K562 (cell line): Measurements from ENCODE around the gene LRPAP1. TPM values are rescaled to one million over a fixed set of nuclear protein-coding genes. Genes with fewer than 3 reads are reported as not detected.

ENCODE experiments used
- ATAC-seq: fragments of 200-7000 bp; cut with Tn5 transposase; 3 replicates; pipeline ENCODE4 v1.9.1; 2020; ENCODE audit warnings: moderate library complexity
- BruUV-seq: library from RNA; stranded (reverse); fragments of 400-500 nt; replicated peaks from 2 replicates; lab custom pipeline; 2021; lab: Mats Ljungman, UMichigan
- CTCF ChIA-PET: fragments of 300-600 bp; formaldehyde crosslinking; extraction: SDS; loops from one replicate; lab custom pipeline; 2021; ENCODE audit warnings: low intra/inter-chr PET ratio; lab: Yijun Ruan, JAX
- POLR2A ChIA-PET: fragments of 300-600, 350-650 bp; sonication (Branson Sonifier 250); formaldehyde crosslinking; extraction: SDS; loops from one replicate; lab custom pipeline; 2021; ENCODE audit warnings: antibody characterized with exemption, inconsistent platforms; lab: Yijun Ruan, JAX
- DNase-seq, 4 experiments: peaks; one replicate each; pipeline versions ENCODE4 v3.0.0 to v3.0.0-alpha.2; 2011 to 2018; ENCODE audit warnings: low spot score in 3 of 4, mixed read lengths in 3 of 4; ENCODE audit errors: extremely low read depth in 1 of 4
- FAIRE-seq: peaks from 2 replicates; lab custom pipeline; 2011; peaks lifted over from hg19 to GRCh38; lab: Jason Lieb, UNC
- H2AFZ ChIP-seq: 2 replicates; pipeline ENCODE4 v1.6.0; 2011; ENCODE audit warnings: low read depth, low read length, control low read depth, inconsistent platforms
- H3K27ac ChIP-seq: fragments of 200-600 bp; 3 replicates; pipeline ENCODE4 v1.8.0; 2011; ENCODE audit warnings: low read depth, mild to moderate bottlenecking, control low read depth, inconsistent platforms, low read length, moderate library complexity, mixed read lengths; ENCODE audit errors: extremely low read depth
- H3K27me3 ChIP-seq, 2 experiments: fragments of 300-600 bp in 1 of 2; 2 replicates in 1 of 2; 3 replicates in 1 of 2; pipeline versions ENCODE4 v1.6.0 to v1.8.0; 2011; ENCODE audit warnings: inconsistent platforms in 2 of 2, low read length in 2 of 2, mild to moderate bottlenecking in 1 of 2, mixed read lengths in 1 of 2, moderate library complexity in 1 of 2; ENCODE audit not compliant: control insufficient read depth in 2 of 2, insufficient read depth in 2 of 2
- H3K36me3 ChIP-seq: fragments of 300-600 bp; 3 replicates; pipeline ENCODE4 v1.8.0; 2011; ENCODE audit warnings: mild to moderate bottlenecking, low read length, inconsistent platforms; ENCODE audit not compliant: control insufficient read depth, insufficient read depth
- H3K4me1 ChIP-seq, 2 experiments: fragments of 200-600 bp in 1 of 2; replicated peaks in 1 of 2; 2 replicates in 1 of 2; 3 replicates in 1 of 2; pipeline versions ENCODE4 v1.5.1 to v1.8.0; 2011; ENCODE audit warnings: inconsistent platforms in 2 of 2, low read length in 2 of 2, mild to moderate bottlenecking in 1 of 2, mixed read lengths in 1 of 2, moderate library complexity in 1 of 2; ENCODE audit not compliant: control insufficient read depth in 2 of 2, insufficient read depth in 2 of 2
- H3K4me2 ChIP-seq: 2 replicates; pipeline ENCODE4 v1.6.1; 2011; ENCODE audit warnings: low read length, control low read depth, inconsistent platforms, mixed read lengths; ENCODE audit not compliant: insufficient read depth
- H3K4me3 ChIP-seq: fragments of 200-600 bp; sonication (generic), shearing (Covaris generic); 2 replicates; pipeline ENCODE4 v1.5.1; 2016; ENCODE audit warnings: control low read depth, inconsistent platforms
- H3K79me2 ChIP-seq: fragments of 200-600 bp; 3 replicates; pipeline ENCODE4 v1.8.0; 2011; ENCODE audit warnings: low read length, inconsistent platforms; ENCODE audit not compliant: control insufficient read depth, insufficient read depth
- H3K9ac ChIP-seq, 2 experiments: 2 replicates each; pipeline versions ENCODE4 v1.6.0 to v1.6.1; 2011; ENCODE audit warnings: low read depth in 2 of 2, low read length in 2 of 2, control low read depth in 1 of 2, inconsistent platforms in 1 of 2, mild to moderate bottlenecking in 1 of 2, mixed read lengths in 1 of 2; ENCODE audit not compliant: insufficient read depth in 1 of 2
- H3K9me1 ChIP-seq: one replicate; pipeline ENCODE4 v1.6.0; 2011; ENCODE audit warnings: inconsistent platforms, mild to moderate bottlenecking, low read length, moderate library complexity; ENCODE audit not compliant: control insufficient read depth, insufficient read depth
- H3K9me3 ChIP-seq: replicated peaks from 2 replicates; pipeline ENCODE4 v1.5.1; 2011; ENCODE audit warnings: low read depth, low read length, inconsistent platforms; ENCODE audit not compliant: control insufficient read depth, insufficient read depth
- H4K20me1 ChIP-seq: replicated peaks from 2 replicates; pipeline ENCODE4 v1.6.1; 2011; ENCODE audit warnings: low read length, inconsistent platforms, mixed read lengths; ENCODE audit not compliant: control insufficient read depth, insufficient read depth
- AFF4 ChIP-seq: sonication (generic); formaldehyde crosslinking; IDR thresholded peaks from 2 replicates; pipeline ENCODE4 v1.8.0; 2023; ENCODE audit warnings: mild to moderate bottlenecking, missing genetic modification reagents
- BCL6 ChIP-seq: fragments of 250-450 bp; sonication (Bioruptor Pico); IDR thresholded peaks from 2 replicates; pipeline ENCODE4 v1.4.0; 2020
- CBX5 ChIP-seq: IDR thresholded peaks from 2 replicates; pipeline ENCODE4 v1.6.1; 2014; ENCODE audit warnings: low read depth, borderline replicate concordance
- ETS2 ChIP-seq: IDR thresholded peaks from 2 replicates; pipeline ENCODE4 v1.6.1; 2016; ENCODE audit warnings: borderline replicate concordance, missing genetic modification characterization, mild to moderate bottlenecking, moderate library complexity, missing compliant biosample characterization; ENCODE audit not compliant: poor library complexity, severe bottlenecking
- ETV5 ChIP-seq: sonication (generic); formaldehyde crosslinking; IDR thresholded peaks from 2 replicates; pipeline ENCODE4 v1.4.0; 2020; ENCODE audit warnings: low read depth, mild to moderate bottlenecking, missing genetic modification reagents
- FOXM1 ChIP-seq, 2 experiments: fragments of 450-650 bp in 1 of 2; sonication (generic) in 1 of 2; formaldehyde crosslinking in 1 of 2; IDR thresholded peaks; 2 replicates each; pipeline versions ENCODE4 v1.6.1 to v1.9.0; 2017 to 2022; ENCODE audit warnings: low read depth in 2 of 2, mild to moderate bottlenecking in 2 of 2, missing genetic modification reagents in 1 of 2, moderate library complexity in 1 of 2
- HLTF ChIP-seq: fragments of 450-650 bp; IDR thresholded peaks from 2 replicates; pipeline ENCODE4 v1.6.1; 2016
- MBD2 ChIP-seq: sonication (generic); IDR thresholded peaks from 2 replicates; pipeline ENCODE4 v1.6.1; 2016; ENCODE audit warnings: low read depth, borderline replicate concordance
- NELFE ChIP-seq: IDR thresholded peaks from 2 replicates; pipeline ENCODE4 v1.6.1; 2011; ENCODE audit warnings: mild to moderate bottlenecking; ENCODE audit not compliant: insufficient read depth, insufficient read length
- NFE2 ChIP-seq: IDR thresholded peaks from 2 replicates; pipeline ENCODE4 v1.6.1; 2014; ENCODE audit warnings: antibody characterized with exemption, low read depth
- TAF9B ChIP-seq: fragments of 450-650 bp; IDR thresholded peaks from 2 replicates; pipeline ENCODE4 v1.6.1; 2018; ENCODE audit warnings: mild to moderate bottlenecking; ENCODE audit not compliant: partially characterized antibody
- THAP7 ChIP-seq: fragments of 250-450 bp; sonication (Bioruptor Pico); IDR thresholded peaks from 2 replicates; pipeline ENCODE4 v1.5.0; 2021
- ZNF324 ChIP-seq: fragments of 250-450 bp; sonication (Bioruptor Pico); IDR thresholded peaks from 2 replicates; pipeline ENCODE4 v1.4.0; 2020; ENCODE audit warnings: mild to moderate bottlenecking
- ZNF668 ChIP-seq: fragments of 250-450 bp; sonication (Bioruptor Pico); IDR thresholded peaks from 2 replicates; pipeline ENCODE4 v1.8.0; 2022; ENCODE audit warnings: mild to moderate bottlenecking, inconsistent platforms
- WGBS: fragments of 100-300 bp; shearing (Covaris generic); methylation state at CpG from one replicate; pipeline ENCODE4 v1.1.6; 2016; ENCODE audit warnings: low coverage, mixed read lengths; ENCODE audit not compliant: insufficient coverage; ENCODE audit errors: missing lambda C conversion rate; 5-methylcytosine and 5-hydroxymethylcytosine counted together
- in situ Hi-C: fragments of 300-500 bp; cut with MboI; formaldehyde crosslinking; loops from 4 replicates; pipeline ENCODE4 v1.15.0; 2018; ENCODE audit warnings: inconsistent platforms, mixed read lengths
- intact Hi-C: fragments of 100-400 bp; cut with micrococcal nuclease; formaldehyde crosslinking; loops from 2 replicates; pipeline ENCODE4 v1.14.2; 2022
- polyA plus RNA-seq, 8 experiments: library from polyadenylated mRNA; depleted of rRNA in 4 of 8; stranded (reverse) in 5 of 8; unstranded in 3 of 8; fragments of >200 nt; fragmentation: Nextera tagmentation in 2 of 8; fragmentation: Illumina TruSeq in 1 of 8; extraction: Ambion mirVana in 2 of 8; extraction: Trizol in 1 of 8; gene quantifications; 2 replicates each; pipeline versions ENCODE4 v1.2.1 to v1.2.3, GENCODE V29; 2011 to 2014; ENCODE audit warnings: inconsistent platforms in 1 of 8, missing spikeins in 1 of 8
- total RNA-seq, 7 experiments: library from RNA; depleted of rRNA in 6 of 7; stranded (reverse); fragments of >200 nt in 6 of 7; fragmentation: Illumina TruSeq in 2 of 7; extraction: Trizol in 2 of 7; gene quantifications; 2 replicates each; pipeline versions ENCODE4 v1.2.1 to v1.2.3, GENCODE V29; 2011 to 2021; ENCODE audit warnings: low replicate concordance in 1 of 7

The LRPAP1 gene
- total and polyA plus RNA-seq, 9 of the 15 experiments (the other 6 are each of a cell fraction or from before 2014, with no cell fraction given): 1.1 to 75.5 (median 41.8) TPM

- Histone ChIP-seq H3K27ac (no peak overlapping the region), H3K4me3 (no peak overlapping the region), H3K36me3 (no peaks in the 10 kb centered on the region), H4K20me1 (peaks cover 15% of the 10 kb centered on the region; the same call in 1 of the 2 replicates), H3K4me2 (no peak overlapping the region), H2AFZ (no peak overlapping the region), H3K9me3 (peaks cover 10% of the 10 kb centered on the region; the same call in 1 of the 2 replicates), H3K9me1 (no peaks in the 10 kb centered on the region)
- in situ Hi-C loops: no loop called here
- 27% methylated on average over 28 of the region's 40 CpGs for WGBS
- CTCF ChIA-PET: no interaction called here
- TF ChIP-seq ZNF668 (CRISPR knock-in tag) (no peak), CBX5 (no peak), THAP7 (CRISPR knock-in tag) (no peak), MBD2 (no peak), HLTF (no peak), ETS2 (tag) (no peak), AFF4 (CRISPR knock-in tag) (no peak), ZNF324 (CRISPR knock-in tag) (no peak), BCL6 (CRISPR knock-in tag) (no peak), NFE2 (no peak), ETV5 (CRISPR knock-in tag) (no peak), NELFE (no peak), FOXM1 (IDR thresholded peaks at IDR 0.05; ENCODE audit: low read depth) (no peak), FOXM1 (CRISPR knock-in tag; IDR thresholded peaks at IDR 0.05; ENCODE audit: low read depth) (no peak), TAF9B (no peak)
- TF ChIP-seq, all 486 proteins: peak for 0
- POLR2A ChIA-PET: no interaction called here
- DNase-seq (no peak), FAIRE-seq (no peak), ATAC-seq (no peak)
- Histone ChIP-seq H3K27me3 (peaks cover 34 to 66% of the 10 kb centered on the region in 2 experiments), H3K79me2 (no peaks in the 10 kb centered on the region), H3K4me1 (peaks cover 0 to 36% of the 10 kb centered on the region in 2 experiments; a peak in 2 of 5 replicates), H3K9ac (no peak overlapping the region)
- intact Hi-C loops: no loop called here
- no TSS peak for BruUV-seq
Observed at GRCh38 chr4:3466691-3467600, 65.3 kb downstream of the LRPAP1 start.
